Measurements from ENCODE around the gene FBXO44.

FBXO44 gene

DNA sequence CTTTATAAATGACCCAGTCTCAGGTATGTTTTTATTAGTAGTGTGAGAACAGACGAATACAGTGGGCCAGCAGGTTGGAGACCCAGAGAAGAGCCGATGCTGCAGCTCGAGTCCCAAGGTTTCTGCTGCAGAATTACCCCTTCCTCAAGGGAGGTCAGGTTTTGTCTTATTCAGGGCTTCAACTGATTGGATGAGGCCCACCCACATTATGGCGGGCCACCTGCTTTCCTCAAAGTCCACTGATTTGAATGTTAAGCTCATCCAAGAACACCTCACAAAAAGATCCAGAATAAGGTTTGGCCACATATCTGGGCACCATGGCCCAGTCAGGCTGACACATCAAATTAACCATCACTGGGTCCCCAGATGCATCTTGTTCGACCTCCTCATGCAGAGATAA lies 41.3 kb upstream of the FBXO44 start:
- TF ChIP-seq, protein P1, sequence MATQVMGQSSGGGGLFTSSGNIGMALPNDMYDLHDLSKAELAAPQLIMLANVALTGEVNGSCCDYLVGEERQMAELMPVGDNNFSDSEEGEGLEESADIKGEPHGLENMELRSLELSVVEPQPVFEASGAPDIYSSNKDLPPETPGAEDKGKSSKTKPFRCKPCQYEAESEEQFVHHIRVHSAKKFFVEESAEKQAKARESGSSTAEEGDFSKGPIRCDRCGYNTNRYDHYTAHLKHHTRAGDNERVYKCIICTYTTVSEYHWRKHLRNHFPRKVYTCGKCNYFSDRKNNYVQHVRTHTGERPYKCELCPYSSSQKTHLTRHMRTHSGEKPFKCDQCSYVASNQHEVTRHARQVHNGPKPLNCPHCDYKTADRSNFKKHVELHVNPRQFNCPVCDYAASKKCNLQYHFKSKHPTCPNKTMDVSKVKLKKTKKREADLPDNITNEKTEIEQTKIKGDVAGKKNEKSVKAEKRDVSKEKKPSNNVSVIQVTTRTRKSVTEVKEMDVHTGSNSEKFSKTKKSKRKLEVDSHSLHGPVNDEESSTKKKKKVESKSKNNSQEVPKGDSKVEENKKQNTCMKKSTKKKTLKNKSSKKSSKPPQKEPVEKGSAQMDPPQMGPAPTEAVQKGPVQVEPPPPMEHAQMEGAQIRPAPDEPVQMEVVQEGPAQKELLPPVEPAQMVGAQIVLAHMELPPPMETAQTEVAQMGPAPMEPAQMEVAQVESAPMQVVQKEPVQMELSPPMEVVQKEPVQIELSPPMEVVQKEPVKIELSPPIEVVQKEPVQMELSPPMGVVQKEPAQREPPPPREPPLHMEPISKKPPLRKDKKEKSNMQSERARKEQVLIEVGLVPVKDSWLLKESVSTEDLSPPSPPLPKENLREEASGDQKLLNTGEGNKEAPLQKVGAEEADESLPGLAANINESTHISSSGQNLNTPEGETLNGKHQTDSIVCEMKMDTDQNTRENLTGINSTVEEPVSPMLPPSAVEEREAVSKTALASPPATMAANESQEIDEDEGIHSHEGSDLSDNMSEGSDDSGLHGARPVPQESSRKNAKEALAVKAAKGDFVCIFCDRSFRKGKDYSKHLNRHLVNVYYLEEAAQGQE (IDR thresholded peaks at IDR 0.05; ENCODE audit: insufficient read depth in 1 of 2, low read depth in 2 of 2, low read length in 2 of 2) = no peak
- TF ChIP-seq TAF1 (IDR thresholded peaks at IDR 0.05; ENCODE audit: borderline replicate concordance, insufficient read depth, low read length) = no peak

GRCh38 chr1:11615090-11615489 lies 39.6 kb upstream of the FBXO44 start:
- TF ChIP-seq TAF1 (IDR thresholded peaks at IDR 0.05; ENCODE audit: borderline replicate concordance, insufficient read depth, low read length) (no peak), FOXP2 (optimal IDR thresholded peaks at IDR 0.05; ENCODE audit: borderline replicate concordance, extremely low read depth, extremely low read length, insufficient read depth) (no peak), SIN3A (IDR thresholded peaks at IDR 0.05; ENCODE audit: borderline replicate concordance, insufficient read depth, low read length) (no peak), POLR2AphosphoS5 (IDR thresholded peaks at IDR 0.05; ENCODE audit: low read depth, low read length) (no peak)
- TF ChIP-seq, protein P1 (IDR thresholded peaks at IDR 0.05; ENCODE audit: insufficient read depth in 1 of 2, low read depth in 2 of 2, low read length in 2 of 2) = no peak

- TF ChIP-seq SIN3A (IDR thresholded peaks at IDR 0.05; ENCODE audit: borderline replicate concordance, insufficient read depth, low read length) (no peak), FOXP2 (optimal IDR thresholded peaks at IDR 0.05; ENCODE audit: borderline replicate concordance, extremely low read depth, extremely low read length, insufficient read depth) (no peak), TAF1 (IDR thresholded peaks at IDR 0.05; ENCODE audit: borderline replicate concordance, insufficient read depth, low read length) (no peak), POLR2AphosphoS5 (IDR thresholded peaks at IDR 0.05; ENCODE audit: low read depth, low read length) (no peak)
- TF ChIP-seq, protein P1 (IDR thresholded peaks at IDR 0.05; ENCODE audit: insufficient read depth in 1 of 2, low read depth in 2 of 2, low read length in 2 of 2) = no peak
Measured at GRCh38 chr1:11616766-11617165, 37.9 kb upstream of the FBXO44 start.

- TF ChIP-seq, protein P1 (IDR thresholded peaks at IDR 0.05; ENCODE audit: insufficient read depth in 1 of 2, low read depth in 2 of 2, low read length in 2 of 2) = no peak
- no peak for TF ChIP-seq TAF1 (IDR thresholded peaks at IDR 0.05; ENCODE audit: borderline replicate concordance, insufficient read depth, low read length)
- no peak for TF ChIP-seq SIN3A (IDR thresholded peaks at IDR 0.05; ENCODE audit: borderline replicate concordance, insufficient read depth, low read length)
- no peak for TF ChIP-seq FOXP2 (optimal IDR thresholded peaks at IDR 0.05; ENCODE audit: borderline replicate concordance, extremely low read depth, extremely low read length, insufficient read depth)
- no peak for TF ChIP-seq POLR2AphosphoS5 (IDR thresholded peaks at IDR 0.05; ENCODE audit: low read depth, low read length)
Measured at GRCh38 chr1:11617314-11617713, 37.4 kb upstream of the FBXO44 start.

DNA sequence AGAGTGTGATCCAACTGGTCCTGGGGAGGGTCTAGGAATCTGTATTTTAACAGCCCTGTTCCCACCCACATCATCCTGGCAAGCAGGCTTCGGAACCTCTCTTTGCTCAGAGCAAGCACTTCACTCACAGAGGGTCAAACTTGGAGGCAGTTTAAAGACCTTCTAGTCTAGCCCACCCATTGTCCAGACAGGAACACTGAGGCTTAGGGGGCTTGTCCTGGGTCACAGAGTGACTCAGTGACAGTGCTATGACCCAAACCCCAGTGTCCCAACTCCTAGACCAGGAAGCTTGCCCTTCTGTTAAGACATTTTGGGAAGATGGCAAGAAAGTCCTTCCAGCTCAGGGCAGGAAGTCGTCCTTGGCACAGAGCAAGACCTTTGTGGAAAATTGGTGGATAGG lies 36.9 kb upstream of the FBXO44 start:
- TF ChIP-seq FOXP2 (optimal IDR thresholded peaks at IDR 0.05; ENCODE audit: borderline replicate concordance, extremely low read depth, extremely low read length, insufficient read depth) (no peak), POLR2AphosphoS5 (IDR thresholded peaks at IDR 0.05; ENCODE audit: low read depth, low read length) (no peak), TAF1 (IDR thresholded peaks at IDR 0.05; ENCODE audit: borderline replicate concordance, insufficient read depth, low read length) (no peak), SIN3A (IDR thresholded peaks at IDR 0.05; ENCODE audit: borderline replicate concordance, insufficient read depth, low read length) (no peak)
- TF ChIP-seq, protein P1 (IDR thresholded peaks at IDR 0.05; ENCODE audit: insufficient read depth in 1 of 2, low read depth in 2 of 2, low read length in 2 of 2) = no peak
